Activated naive CD4-positive, alpha-beta T cell treated with Interleukin-2 at 50 U/mL for 16 hours (primary cell): ENCODE results near the gene MARCHF9.

ENCODE experiments used
- DNase-seq: peaks from one replicate; pipeline ENCODE4 v3.0.0-alpha.2; 2020

The MARCHF9 gene

DNA sequence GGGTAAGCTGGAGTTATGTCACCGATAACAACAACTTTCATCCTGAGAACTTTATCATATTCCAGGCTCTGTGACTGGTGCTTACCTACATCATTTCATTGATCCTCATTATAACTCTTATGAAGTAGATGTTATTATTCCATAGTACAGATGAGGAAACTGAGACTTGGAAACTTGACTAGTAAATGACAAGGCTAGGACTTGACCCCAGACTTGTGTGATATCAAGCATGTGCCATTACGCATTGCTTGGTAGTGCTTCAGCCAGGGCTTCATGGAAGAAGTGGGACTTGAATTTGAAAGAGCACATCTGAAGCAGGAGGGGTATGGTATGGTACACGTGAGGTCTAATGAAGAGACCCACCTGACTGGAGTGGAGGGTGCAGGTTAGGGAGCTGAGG lies 51.8 kb downstream of the MARCHF9 start:
- DNase-seq, result no peak

DNA sequence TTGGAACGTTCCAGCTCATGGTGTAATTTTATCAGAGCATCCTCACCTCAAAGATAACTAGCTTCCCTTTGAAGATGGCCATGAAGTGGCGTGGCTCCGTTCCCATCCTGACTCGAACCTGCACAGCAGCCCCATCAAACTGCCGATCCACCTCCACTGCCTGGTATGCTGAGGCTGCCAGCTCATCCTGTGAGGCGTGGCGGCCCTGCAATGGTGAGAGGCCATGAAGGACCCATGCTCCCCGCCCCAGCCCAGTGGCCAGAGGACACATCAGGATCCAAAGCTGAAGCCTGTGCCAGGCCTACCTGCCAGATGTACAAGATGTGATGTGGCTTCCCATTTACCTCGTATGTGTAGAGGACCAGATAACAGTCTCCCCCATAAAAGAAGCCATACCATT lies 52.4 kb downstream of the MARCHF9 start:
- DNase-seq, result no peak

DNA sequence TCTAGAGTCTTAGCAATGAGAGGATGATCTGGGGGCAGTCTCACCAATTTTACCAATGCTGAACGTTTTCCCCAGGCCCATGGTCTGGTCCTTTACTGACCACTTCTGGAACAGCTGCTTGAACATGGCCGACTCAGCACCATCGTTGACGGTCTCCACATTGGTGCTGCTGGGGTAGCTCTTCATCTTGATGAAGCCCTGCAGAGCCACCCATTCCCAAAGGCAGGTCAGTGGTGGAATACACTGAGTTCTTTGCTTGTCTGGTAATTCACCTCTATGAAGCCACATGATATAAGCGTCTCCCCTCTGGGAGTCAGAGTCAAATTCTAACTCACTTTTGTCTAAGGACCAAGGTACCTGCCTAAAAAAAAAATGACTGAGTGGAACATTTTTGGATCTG lies 53.4 kb downstream of the MARCHF9 start:
- no peak for DNase-seq

DNA sequence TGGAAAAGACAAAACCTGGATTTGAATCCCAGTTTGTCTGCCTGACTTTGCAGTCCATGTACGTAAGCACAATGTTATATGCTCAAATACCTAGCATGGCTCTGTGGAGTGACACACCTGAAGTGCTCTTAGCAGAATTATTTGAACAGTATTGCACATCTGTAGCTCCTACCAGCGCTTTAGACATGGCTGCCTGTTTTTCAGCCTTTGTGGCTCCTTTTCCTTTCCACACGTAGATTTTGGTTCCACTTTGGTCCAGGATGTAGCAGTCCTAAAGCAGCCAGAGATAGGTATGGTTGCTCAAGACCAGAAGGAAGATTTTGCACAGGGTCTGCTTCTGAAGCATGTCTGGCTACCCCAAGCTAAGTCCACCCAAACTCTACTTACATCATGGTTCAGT lies 54.5 kb downstream of the MARCHF9 start:
- DNase-seq, result no peak
